Measurements from ENCODE around the gene OBSCN.

The OBSCN gene

DNA sequence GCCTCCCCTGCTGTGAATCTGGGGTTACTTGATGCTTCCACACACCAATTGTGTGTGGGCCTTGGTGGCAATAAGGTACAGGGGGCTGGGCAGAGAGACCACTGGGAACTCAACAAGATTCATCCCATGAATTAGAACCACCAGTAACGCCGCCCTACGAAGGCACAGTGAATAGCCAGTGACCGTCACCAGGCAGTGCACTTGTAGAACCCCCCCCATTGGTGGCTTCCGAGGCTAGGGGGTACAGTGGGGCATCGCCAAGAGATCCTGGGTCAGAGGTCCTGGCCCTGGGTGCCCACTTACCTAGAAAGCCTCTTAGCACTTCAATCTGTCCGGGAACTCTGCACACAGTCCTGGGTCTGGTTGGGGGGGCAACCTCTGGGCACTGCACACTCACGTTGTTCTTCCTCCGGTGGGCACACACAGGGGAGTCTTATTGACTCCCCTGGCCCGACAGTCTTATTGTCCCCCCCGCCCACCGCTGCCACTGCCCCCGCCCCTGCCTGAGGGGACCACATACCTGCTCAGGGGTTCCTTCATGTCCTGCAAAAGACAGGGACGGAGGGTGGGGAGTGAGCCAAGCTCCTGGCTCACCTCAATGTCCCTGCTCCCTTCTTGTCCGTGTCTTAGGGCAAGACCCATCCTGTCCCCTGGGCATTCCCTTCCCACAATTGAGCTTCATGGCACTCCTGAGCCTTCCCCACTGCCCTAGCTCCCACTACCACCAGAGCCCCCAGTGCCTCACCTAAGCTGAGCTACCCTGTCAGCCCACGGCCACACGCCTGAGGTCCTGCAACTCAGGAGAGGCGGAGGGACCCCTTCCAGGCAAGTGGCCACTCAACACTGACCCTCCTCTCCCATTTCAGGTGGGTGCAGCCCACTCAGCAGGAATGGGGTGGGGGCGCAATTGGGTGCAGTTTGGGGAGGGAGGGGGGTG lies 201.3 kb downstream of the OBSCN start:
- no peak for DNase-seq

GRCh38 chr1:228410015-228410414 lies 202.2 kb downstream of the OBSCN start:
- peak; percentile 28 for DNase-seq

DNA sequence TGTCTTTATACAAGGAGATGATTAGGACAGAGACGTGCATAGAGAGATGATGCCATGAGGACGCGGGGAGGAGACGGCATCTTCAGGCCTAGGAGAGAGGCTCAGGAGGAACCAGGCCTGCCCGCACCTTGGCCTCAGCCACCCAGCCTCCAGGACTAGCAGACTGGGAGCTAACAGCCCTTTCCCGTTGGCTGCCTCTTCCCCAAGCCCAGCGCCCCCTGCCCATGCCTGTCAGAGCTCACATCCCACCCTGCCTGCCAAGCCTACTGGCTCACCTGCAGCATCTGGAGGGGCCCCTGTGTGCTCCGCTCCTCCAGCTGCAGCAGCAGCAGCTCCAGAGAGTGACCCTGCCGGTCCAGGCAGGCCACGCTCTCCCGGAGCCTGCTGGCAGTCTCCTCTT lies 202.8 kb downstream of the OBSCN start:
- DNase-seq, result no peak

GRCh38 chr1:228411121-228411520 lies 203.3 kb downstream of the OBSCN start:
- no peak for DNase-seq

DNA sequence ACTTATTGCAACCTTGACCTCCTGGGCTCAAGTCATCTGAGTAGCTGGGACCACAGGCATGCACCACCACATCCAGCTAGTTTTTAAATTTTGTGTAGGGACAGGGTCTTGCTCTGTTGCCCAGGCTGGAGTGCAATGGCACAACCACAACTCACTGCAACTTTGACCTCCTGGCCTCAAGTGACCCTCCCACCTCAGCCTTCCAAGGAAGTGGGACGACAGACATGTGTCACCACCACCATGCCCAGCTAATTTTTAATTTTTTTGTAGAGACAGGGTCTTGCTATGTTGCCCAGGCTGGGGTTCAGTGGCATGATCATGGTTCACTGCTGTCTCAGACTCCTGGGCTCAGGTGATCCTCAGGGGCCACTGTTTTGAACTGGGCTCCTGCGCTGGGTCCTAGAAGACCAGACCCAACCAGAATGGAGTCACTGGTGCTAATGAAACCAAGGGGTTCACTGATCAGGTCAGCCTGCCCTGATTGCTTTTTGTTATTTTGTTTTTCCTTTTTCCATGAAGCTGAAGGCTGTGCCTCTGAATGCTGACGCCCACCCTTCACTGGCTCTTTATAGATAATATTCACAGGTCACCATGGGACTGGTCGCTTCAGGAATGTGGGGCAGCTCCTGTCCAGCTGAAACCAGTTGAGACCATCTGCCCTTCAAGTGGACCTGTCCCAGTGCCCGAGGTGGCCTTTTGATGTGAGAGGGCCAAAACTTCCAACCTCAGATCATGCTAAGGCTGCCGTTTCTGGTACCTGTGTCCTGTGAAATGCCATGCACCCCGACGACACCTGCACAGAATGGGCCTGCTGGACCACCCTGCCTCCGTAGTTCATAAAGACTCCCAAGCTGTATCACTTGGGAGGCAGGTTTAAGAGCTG lies 203.9 kb downstream of the OBSCN start:
- no peak for DNase-seq

GRCh38 chr1:228413241-228414010 lies 205.6 kb downstream of the OBSCN start:
- no peak for DNase-seq

DNA sequence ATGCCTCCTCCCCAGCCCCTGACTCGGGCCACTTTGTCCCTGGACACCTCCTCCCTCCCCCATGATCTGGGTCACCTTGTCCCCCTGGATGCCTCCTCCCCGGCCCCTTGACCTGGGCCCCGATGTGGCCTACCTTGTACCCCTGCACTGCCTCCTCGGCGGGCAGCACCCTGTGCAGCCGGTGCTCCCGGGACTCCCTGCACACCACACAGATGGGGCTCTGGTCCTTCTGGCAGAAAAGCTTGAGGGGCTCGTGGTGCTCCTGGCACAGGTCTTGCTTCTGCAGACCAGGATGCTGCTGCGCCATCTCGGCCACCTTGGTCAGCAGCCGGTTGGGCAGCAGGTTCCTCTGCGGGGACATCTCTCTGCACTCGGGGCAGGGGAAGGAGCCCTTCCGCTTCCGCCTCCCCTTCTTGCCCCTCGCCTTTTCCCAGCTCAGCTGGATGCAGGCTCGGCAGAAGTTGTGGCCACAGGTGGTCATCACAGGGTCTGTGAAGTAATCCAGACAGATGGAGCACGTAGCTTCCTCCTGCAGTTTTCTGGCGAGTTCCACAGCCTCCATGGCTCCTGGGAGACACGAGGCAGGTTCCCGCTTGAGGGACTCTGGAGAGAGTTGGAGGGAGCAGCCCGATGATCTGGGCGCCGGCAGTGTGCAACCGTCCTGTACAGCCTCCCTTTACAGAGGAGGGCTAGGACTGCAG lies 206.8 kb downstream of the OBSCN start:
- no peak for DNase-seq

DNA sequence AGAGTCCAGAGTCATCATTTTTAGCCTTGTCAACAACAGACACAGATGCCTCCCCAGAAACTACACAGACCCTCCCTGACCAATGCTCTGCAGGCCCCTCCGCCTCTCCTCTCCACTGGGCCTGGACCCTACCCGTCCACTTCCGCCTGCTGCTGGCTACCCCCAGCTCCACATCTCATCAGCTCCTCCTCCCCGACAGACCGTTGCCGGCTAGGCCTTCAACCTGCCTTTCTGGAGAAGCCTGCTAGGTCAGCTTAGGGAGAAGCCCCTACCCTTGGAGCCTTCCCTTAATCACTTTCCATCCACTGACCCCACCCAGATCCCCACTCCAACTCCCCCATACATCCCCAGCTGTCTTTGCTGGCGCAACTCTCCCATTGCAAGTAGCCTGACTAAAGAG lies 207.4 kb downstream of the OBSCN start:
- DNase-seq, result no peak

- DNase-seq, result no peak
These were observed 208.0 kb downstream of the OBSCN start for GRCh38 chr1:228415853-228416216.

- no peak for DNase-seq
These were observed 208.5 kb downstream of the OBSCN start, which contains the start of gene TRIM17 for GRCh38 chr1:228416217-228416933. Gene TRIM17 (minus strand): TSS chr1:228416861. CDS start chr1:228415072, 1,789 bp downstream.

DNA sequence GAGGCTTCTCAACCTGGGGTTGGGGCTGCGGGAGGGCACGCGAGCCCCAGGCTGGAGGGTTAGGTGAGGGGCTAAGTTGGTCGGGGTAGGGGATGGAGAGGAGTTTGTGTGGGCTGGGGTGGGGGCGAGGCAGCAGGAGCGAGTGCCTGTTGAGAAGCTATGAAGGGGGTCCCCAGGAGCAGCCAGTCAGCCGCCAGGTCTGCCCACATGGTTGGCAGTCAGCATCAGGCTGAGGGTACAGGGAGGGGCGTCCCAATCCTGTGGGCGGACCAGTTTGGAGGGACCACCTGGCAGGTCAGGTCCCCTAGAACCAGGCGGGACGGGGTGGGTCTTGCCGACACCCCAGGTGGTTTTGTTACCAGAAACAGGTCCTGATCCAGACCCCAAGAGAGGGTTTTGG lies 209.2 kb downstream of the OBSCN start:
- no peak for DNase-seq

DNA sequence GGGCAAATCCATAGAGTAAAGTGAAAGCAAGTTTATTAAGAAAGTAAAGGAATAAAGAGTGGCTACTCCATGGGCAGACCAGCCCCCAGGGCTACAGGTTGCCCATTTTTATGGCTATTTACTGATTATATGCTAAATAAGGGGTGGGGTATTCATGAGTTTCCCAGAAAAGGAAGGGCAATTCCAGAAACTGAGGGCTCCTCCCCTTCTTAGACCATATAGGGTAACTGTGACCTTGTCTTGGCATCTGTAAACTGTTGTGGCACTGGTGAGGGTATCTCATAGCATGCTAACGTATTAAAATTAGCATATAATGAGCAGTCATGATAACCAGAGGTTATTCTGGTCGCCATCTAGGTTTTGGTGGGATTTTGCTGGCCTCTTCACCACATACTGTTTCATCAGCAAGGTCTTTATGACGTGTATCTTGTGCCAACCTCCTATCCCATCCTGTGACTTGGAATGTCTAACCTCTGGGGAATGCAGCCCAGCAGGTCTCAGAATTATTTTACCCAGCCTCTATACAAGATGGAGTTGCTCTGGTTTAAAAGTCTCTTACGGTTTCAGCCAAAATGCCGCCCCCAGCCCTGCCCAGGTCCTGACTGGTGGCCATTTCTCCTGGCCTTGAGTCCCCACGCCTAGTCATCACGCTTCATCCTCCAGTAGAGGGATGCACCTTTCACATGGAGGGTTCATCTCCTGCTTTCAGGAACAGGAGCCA lies 209.8 kb downstream of the OBSCN start:
- no peak for DNase-seq

DNA sequence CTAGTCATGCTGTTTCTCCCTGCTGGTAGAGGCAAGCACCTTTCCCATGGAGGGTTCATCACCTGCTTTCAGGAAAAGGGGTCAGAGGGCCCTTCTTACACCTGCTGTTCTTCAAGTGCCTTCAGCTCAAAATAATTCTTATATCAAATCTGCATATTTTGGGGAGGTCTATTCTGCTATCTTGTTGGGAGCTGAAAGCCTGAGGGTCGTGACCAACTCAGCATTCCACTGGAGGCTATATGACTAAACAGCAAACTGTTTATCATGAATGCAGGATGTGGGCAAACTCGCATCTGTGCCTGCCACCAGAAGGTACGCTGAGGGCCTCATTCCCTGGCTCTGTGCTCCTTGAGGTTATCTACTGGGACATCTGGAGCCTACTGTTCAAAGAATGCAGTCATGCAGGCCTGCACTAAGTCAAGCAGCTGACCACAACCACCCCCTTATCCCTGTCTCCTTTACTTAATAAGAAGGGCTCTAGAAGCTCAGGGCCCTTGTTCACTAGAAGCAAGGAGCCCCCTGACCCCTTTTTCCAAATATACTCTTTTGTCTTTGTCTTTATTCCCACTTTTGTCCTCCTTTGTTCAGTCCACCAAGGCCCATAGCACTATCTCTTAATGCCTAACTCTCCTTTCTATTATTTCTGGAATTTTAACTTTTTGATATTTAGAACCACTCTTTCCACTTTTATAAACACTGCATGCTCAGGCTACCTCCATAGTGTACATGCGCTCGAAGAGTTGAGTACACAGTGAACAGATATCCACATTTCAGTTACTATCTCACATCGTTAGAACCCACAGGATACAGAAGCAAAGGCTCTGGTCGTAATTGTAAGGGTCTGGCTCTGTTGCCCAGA lies 213.4 kb downstream of the OBSCN start:
- DNase-seq, result no peak

- no peak for DNase-seq
These were observed 215.7 kb downstream of the OBSCN start for GRCh38 chr1:228423404-228424053.

GRCh38 chr1:228424685-228425660 lies 217.1 kb downstream of the OBSCN start:
- DNase-seq, result no peak

GRCh38 chr1:228426518-228427175 lies 218.8 kb downstream of the OBSCN start:
- no peak for DNase-seq

- DNase-seq, result no peak
These were observed 220.6 kb downstream of the OBSCN start for GRCh38 chr1:228428412-228428811.

All from MV-4-11 (cell line).